HG02759 (cell line): ENCODE measurements around the gene NCOA6.

ENCODE experiments used
- ATAC-seq: cut with Tn5 transposase; IDR thresholded peaks from one replicate; pipeline ENCODE4 v1.9.1; 2021; ENCODE audit warnings: mild to moderate bottlenecking, moderate library complexity; ENCODE audit not compliant: unreplicated experiment

Gene NCOA6

DNA sequence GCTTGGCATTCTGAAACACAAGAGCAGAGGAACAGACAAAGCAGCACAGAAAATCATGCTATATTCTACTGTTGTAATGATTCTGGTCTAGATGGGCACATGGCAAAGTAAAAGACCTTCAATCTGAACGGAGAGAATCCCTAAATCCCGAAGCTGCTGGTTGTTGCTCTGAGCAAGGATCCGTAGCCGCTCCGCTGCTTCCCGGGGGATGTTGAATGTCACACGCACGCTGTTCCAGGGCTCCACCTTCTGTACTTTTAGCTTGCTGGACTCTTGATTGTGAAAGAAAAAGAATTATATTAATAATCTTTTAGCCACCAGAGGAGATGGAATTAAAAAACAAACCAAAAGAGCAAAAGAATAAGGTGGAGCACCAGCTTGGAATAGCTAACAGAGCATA lies 49.3 kb downstream of the NCOA6 start:
- no peak for ATAC-seq

DNA sequence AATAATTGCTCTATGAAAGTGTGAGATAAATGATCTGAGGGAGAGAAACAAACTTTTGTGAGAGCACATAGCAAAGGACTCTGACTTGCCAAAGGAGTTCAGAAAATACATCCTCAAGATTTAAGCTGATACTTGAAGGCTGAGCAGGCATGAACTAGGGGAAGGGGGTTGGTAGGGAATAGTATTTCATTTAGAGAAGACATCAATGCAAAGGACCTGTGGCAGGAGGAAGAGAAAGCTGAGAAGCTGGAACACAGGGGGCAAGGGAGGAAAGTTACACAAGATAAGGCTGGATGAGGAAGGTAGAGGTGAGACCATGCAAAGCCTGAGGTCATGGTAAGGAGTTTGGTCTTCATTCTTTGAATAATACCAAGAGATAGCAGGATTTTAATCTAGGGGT lies 50.6 kb downstream of the NCOA6 start:
- no peak for ATAC-seq

GRCh38 chr20:34774449-34774848 lies 51.0 kb downstream of the NCOA6 start:
- ATAC-seq: no peak

DNA sequence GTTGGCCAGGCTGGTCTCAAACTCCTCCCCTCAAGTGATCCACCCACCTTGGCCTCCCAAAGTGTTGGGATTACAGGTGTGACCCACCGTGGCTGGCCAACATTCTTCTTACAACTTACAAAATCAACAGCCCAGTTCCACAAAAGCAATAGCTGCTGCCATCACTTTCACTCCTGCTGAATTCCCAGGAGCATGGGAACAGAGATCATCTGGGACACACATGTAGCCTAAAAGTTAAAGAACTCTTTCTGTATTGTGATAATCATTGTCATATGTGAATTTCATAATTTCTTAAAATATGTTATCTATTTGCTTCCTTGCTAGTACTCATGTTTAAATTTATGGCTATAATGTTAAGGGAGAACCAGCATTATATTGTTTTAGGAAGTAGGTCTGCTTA lies 51.7 kb downstream of the NCOA6 start:
- ATAC-seq: no peak

GRCh38 chr20:34772437-34772836 lies 53.0 kb downstream of the NCOA6 start:
- no peak for ATAC-seq

DNA sequence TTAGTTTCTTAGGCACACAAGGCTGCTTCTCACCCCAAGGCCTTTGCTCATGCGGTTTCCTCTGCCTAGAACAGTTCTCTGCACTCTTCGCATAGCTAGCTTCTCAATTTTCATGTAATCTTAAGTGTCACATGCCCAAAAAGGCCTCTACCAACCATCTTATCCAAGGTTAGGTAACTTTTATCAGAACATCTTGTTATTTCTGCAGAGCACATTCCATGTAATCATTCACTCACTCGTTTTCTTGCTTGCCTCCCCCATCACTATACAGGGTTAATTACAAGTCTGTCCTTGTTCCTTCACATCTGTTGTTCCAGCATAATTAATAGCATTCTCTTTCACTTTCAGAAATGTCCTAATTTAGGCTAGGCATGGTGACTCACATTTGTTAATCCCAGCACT lies 53.8 kb downstream of the NCOA6 start:
- ATAC-seq: no peak

- no peak for ATAC-seq
Observed at GRCh38 chr20:34768096-34768495, 57.4 kb downstream of the NCOA6 start.

GRCh38 chr20:34762031-34762555 lies 63.4 kb downstream of the NCOA6 start:
- ATAC-seq: no peak

- no peak for ATAC-seq
Observed at GRCh38 chr20:34755367-34755766, 70.1 kb downstream of the NCOA6 start.

DNA sequence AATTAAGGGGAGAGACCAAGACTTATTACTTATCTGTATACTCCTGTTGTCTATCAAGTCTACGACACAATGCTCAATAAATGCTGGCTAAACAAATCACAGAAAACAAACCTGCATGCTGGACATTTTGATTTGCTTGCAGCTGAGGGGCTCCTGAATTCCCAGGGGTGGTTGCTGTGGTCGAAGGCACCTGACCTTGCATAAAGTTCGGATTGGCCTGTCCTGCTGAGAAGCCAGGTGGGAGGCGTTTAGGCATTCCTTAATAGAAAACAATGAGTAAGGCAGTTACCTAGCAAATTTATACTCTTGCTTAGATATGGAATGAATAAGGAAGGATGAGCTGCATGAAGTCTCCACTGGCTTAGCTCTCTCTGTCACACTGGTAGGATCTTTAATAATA lies 70.8 kb downstream of the NCOA6 start:
- no peak for ATAC-seq

- ATAC-seq: no peak
Observed at GRCh38 chr20:34753706-34754461, 71.6 kb downstream of the NCOA6 start.

DNA sequence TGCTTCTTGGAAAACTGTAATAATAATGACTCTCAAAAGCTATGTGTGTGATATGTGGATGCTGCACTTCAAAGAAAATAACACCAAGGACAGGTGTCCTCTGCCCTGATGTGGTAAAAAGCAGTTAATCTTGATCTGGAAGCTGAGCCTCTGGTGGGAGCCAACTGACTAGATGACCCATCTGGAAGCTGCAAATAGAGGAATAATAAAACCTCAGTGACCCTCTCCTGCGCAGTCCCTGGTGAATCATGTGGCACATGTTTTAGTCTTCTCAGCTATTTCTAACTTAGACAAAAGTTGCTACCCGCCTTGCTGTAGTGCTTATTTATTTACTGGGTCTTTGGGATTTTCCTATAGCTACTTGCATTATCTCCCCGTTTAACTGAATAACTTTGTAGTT lies 74.0 kb downstream of the NCOA6 start:
- no peak for ATAC-seq

- ATAC-seq: no peak
Observed at GRCh38 chr20:34750484-34750883, 75.0 kb downstream of the NCOA6 start.

GRCh38 chr20:34748709-34749108 lies 76.7 kb downstream of the NCOA6 start:
- no peak for ATAC-seq

- ATAC-seq: no peak
Observed at GRCh38 chr20:34747479-34747878, 78.0 kb downstream of the NCOA6 start.

DNA sequence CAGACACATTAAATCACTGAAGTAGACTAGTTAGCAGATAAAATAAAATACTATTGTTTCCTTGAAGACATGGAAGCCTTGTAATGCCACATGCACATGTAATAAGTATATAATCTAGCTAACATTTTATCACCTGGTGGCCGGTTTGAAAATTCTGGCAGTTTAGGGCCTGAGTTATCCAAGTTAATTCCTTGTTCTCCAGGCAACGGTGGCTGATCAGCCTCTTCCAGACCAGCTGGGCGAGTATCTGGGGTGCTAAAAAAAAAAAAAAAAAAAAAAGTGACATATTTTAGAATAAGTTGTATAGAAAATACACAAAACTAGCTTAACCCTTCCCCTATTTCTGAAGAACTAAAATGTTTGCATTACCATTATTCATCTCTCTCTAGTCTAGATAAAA lies 78.8 kb downstream of the NCOA6 start:
- no peak for ATAC-seq

DNA sequence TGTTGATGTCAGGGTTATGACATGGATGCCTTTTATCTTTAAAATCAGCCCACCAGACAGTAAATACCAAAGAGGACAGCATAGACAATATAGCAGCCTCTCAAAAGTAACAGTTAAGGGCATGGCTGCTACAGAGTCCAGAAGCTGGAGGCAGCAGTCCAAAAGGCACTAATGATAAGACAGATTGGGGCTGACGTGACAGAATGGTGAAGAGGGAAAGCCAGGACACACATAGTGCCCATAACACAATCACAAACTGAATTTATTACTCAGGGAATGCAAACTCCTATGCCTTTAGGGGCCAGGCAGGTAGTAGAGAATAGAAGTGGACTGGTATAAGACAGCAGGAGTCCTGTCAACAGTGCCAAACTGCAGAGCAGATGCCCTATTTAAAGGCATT lies 80.6 kb downstream of the NCOA6 start:
- ATAC-seq: no peak

DNA sequence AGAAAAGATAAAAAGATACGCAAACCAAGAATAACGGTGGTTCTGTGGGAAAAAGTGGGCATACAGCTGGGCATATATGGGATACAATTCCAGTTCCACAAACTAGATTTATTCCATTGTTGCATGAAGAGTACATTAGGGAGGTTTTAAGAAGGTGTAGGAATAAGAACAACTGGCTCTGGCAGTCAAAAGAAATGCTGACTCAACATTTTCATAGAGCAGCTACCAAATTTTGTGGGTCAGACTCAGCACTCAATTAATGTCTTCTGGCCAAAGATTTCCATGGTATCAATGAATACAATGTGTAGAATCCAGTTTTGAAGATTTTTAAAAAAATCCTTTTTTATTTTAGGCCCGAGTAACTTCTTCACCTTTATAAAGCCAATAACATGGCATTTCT lies 81.1 kb downstream of the NCOA6 start:
- ATAC-seq: no peak

DNA sequence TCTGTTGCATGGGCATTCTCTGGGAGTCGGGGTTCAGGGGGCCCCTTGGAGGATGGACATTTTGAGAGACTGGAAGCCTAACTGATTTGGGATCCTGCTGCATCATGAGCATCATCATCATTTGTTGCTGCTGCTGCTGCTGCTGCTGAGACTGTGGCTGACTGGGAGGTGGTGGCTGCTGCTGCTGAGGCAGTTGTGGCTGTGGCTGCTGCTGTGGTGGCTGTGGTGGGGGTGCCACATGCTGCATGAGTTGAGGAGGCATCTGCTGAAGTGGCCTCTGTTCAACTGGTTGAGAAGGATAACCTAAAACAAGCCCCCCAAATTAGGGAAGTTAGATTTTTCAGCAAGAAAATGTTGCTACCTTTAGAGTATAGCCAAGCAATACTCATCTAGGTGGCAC lies 82.4 kb downstream of the NCOA6 start:
- no peak for ATAC-seq

DNA sequence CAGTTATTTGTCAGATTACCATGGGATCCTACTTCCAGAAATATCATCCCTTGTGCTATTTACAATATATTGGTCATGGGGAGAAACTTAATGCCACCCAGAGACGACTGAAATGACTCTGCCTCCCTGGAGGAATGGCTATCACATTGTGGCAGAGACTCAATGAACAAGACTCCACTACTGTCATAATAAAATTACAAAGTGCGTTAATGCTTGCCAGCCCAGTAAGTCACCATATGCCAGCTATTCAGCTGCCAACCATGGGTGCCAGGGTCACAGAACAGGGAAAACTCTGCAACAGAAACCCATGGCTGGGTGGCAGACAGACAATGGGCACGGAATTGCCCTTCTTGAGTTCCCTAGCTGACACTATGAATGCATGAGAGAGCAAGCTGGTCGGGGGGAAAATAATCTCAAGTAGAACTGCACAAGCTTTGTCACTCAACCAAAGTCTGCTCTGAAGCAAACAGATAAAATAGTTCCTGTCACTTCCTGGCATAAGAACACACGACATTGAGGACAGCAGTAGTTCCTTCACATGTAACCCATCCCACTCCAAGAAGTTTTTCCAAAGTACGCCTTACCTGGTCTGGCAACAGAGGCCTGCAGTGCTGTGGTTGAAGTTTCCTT lies 89.2 kb downstream of the NCOA6 start:
- ATAC-seq: no peak

DNA sequence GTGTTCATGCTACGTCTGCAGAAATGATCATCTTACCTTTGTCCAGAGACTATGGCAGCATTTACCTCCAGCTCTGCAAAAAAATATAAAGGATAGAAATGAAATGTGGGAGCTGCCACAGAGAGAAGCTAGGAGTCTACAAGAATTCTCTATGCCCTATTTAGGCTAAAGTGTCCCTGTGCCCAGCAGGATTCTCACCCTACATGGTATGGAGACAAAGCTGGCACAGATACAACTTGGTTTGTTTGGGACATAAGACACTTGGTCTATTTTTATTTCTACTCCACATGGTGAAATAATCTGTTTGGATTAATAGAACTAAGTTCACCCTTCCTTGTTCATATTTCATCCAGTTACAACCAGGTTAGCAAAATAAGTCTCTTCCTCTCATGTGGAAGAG lies 92.9 kb downstream of the NCOA6 start:
- no peak for ATAC-seq

DNA sequence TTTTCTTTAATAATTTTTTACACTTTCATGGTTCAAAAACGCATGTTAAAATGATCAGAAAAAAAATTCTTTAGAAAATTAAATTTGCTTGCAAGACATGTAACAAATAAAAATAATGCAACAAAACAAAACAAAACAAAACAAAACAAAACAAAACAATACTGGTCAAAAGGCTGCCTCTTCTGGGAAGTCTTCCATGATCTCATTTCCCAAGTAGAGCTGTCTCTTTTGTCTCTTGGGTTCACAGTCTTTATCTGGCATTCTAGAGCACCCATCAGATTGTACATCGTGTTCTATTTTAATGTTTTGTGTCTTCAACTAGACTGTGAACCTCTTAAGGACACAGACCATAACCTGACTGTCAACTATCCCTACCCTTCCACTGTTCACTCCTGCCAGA lies 96.0 kb downstream of the NCOA6 start:
- ATAC-seq: no peak

DNA sequence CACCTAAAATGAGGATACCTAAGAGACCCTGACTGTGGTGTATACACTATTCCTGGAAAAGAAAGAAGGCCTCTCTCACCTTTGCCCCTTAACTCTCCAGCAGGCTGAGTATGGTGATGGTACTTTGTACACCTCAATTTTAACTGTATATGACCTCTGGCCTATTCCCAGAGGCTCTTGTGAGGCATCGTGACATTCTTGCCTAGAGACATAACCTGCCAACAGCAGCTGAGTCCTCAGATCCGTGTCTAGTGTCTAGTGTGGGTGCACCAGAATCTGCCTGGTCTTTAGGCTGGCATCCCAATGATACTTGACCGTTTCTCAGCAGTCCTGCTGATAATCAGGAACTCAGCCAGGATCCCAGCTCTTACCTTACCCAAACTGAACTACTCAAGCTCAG lies 101.3 kb downstream of the NCOA6 start:
- no peak for ATAC-seq
